D721Med (cell line): ENCODE results near the gene MEGF6.

Experiments used
- DNase-seq: peaks from one replicate; pipeline ENCODE4 v3.0.0; 2011; ENCODE audit warnings: low spot score; ENCODE audit not compliant: insufficient read length
- FAIRE-seq: peaks from 2 replicates; lab custom pipeline; 2011; peaks lifted over from hg19 to GRCh38; lab: Jason Lieb, UNC
- TF ChIP-seq, protein P1 (sequence below): IDR thresholded peaks from 2 replicates; pipeline ENCODE4 v1.5.1; 2012; ENCODE audit warnings: mild to moderate bottlenecking, control low read depth; ENCODE audit not compliant: insufficient read depth; ENCODE audit errors: missing control alignments

Gene MEGF6

DNA sequence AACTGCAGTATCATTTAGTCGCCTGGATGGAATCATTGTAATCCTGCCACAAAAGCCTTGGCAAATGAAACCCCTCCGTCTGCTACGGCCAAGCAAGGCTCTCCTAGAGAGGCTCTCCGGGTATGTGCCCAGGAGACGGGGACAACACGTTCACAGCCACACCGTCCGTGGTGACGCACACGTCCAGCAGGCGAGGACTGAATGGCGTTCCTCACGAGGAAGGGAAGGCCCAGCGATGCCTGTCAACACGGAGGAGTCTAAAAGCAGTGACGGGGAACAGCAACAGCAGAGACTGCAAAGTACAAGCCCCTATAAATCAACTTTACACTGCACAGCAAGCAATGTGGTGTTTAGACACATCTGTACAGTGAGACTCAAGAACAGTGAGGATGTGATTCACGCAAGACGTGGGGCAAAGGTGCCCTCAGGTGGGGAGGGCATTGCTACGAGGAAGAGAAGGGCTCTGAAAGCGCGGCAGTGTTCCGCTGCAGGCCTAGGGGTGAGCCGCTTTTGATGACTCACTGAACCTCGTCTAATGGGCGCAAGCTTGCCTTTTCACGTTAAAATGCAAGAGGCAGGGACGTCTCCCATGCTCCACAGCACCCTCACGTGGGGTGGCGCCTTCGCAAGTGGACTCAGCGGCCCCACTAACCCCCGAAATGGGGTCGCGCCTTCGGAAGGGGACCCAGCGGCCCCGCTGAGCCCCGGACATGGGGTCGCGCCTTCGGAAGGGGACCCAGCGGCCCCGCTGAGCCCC is 31.8 kb upstream of the MEGF6 start:
- no peak for DNase-seq
- TF ChIP-seq, protein P1, sequence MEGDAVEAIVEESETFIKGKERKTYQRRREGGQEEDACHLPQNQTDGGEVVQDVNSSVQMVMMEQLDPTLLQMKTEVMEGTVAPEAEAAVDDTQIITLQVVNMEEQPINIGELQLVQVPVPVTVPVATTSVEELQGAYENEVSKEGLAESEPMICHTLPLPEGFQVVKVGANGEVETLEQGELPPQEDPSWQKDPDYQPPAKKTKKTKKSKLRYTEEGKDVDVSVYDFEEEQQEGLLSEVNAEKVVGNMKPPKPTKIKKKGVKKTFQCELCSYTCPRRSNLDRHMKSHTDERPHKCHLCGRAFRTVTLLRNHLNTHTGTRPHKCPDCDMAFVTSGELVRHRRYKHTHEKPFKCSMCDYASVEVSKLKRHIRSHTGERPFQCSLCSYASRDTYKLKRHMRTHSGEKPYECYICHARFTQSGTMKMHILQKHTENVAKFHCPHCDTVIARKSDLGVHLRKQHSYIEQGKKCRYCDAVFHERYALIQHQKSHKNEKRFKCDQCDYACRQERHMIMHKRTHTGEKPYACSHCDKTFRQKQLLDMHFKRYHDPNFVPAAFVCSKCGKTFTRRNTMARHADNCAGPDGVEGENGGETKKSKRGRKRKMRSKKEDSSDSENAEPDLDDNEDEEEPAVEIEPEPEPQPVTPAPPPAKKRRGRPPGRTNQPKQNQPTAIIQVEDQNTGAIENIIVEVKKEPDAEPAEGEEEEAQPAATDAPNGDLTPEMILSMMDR, result no peak
- no peak for FAIRE-seq

DNA sequence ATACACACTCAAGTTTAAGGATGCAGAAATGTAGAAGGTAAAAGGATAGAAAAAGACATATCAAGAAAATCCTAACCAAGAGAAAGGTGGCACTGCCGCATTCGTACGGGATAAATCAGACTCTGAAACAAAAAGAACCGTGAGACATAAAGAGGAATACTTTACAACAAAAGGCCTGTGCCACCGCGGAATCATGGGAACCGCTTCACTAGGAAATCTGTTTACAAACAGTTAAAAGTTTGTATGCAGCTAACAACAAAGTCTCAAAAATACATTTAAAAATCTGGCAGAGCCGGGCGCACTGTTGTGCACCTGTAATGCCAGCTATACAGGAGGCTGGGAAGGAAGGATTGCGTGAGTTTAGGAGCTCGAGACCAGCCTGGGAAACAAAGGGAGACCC is 30.5 kb upstream of the MEGF6 start:
- TF ChIP-seq, protein P1, result no peak

GRCh38 chr1:3641046-3641760 is 29.9 kb upstream of the MEGF6 start:
- DNase-seq (no peak), FAIRE-seq (no peak)

More for the DNA sequence above, 30.5 kb upstream of the MEGF6 start:
- no peak for FAIRE-seq
- DNase-seq, result no peak

DNA sequence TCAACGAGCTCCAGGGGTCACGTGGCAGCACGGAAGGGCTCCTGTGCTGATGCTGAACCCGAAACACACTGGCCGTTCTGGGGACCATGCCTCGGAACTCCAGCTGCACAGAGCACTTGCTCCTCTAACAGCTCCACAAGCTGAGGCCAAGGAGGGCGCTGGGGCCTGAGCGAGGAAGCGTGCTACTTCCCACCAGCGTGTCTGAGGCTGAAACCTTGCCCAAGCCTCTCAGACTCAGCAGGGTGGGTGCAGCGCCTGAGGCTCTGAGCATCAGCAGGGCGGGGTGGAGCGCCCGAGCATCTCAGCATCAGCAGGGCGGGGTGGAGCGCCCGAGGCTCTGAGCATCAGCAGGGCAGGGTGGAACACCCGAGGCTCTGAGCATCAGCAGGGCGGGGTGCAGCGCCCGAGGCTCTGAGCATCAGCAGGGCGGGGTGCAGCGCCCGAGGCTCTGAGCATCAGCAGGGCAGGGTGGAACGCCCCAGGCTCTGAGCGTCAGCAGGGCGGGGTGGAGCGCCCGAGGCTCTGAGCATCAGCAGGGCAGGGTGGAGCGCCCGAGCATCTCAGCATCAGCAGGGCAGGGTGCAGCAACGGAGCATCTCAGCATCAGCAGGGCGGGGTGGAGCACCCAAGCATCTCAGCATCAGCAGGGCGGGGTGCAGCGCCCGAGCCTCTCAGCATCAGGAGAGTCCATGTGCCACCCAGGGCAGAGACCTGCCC is 29.0 kb upstream of the MEGF6 start:
- TF ChIP-seq, protein P1, result no peak
- DNase-seq, result no peak
- FAIRE-seq, result no peak

More at GRCh38 chr1:3641046-3641760, 29.9 kb upstream of the MEGF6 start:
- TF ChIP-seq, protein P1, result no peak

DNA sequence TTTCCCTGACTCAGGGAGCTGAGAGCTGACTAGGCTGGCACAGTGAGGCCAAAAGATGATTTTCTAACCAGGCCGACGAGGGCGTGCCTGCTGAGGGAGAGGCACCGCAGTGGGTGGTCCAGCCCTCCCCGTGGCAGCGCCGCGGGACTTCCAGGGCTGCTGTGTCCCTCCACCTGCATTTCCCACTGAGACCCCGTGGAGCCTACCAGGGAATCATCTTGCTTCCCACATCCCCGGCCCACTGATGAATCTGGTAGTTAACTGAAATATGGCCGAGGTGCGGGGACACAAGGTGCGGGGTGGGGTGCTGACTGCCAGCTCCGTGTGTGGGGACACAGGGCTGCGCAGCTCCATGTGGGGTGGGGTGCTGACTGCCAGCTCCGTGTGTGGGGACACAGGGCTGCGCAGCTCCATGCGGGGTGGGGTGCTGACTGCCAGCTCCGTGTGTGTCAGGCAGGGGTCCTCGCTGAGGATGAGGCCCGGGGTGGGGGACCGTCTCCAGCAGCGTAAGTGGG is 28.1 kb upstream of the MEGF6 start:
- TF ChIP-seq, protein P1, result no peak
- no peak for DNase-seq
- no peak for FAIRE-seq

GRCh38 chr1:3638676-3639075 is 27.4 kb upstream of the MEGF6 start:
- FAIRE-seq (no peak), DNase-seq (no peak)
- TF ChIP-seq, protein P1, result no peak
